PC-9 (cell line): ENCODE measurements around the gene PTPRT. TPM values are rescaled to one million over a fixed set of nuclear protein-coding genes. Genes with fewer than 3 reads are reported as not detected.

Source experiments
- BruUV-seq: library from RNA; stranded (reverse); fragments of 400-500 nt; replicated peaks from 2 replicates; lab custom pipeline; 2021; lab: Mats Ljungman, UMichigan
- CTCF ChIA-PET: fragments of 300-600 bp; sonication (Branson Sonifier 250); formaldehyde crosslinking; loops from one replicate; lab custom pipeline; 2022; ENCODE audit warnings: antibody characterized with exemption; lab: Charles Lee
- POLR2A ChIA-PET: fragments of 300-600 bp; sonication (Branson Sonifier 250); formaldehyde crosslinking; loops from one replicate; lab custom pipeline; 2022; ENCODE audit warnings: antibody characterized with exemption; ENCODE audit not compliant: unreplicated experiment; lab: Charles Lee
- DNase-seq, 2 experiments: peaks; one replicate each; pipeline versions ENCODE4 v3.0.0 to v3.0.0-alpha.2; 2015 to 2022; ENCODE audit warnings: mixed read lengths in 1 of 2
- H2AFZ ChIP-seq: fragments of 200-600 bp; sonication (generic); 2 replicates; pipeline ENCODE4 v1.8.1; 2017; ENCODE audit warnings: antibody characterized with exemption
- H3F3A ChIP-seq: fragments of 200-600 bp; sonication (generic); 2 replicates; pipeline ENCODE4 v1.8.1; 2017; ENCODE audit warnings: antibody characterized with exemption, mild to moderate bottlenecking, low read depth; ENCODE audit not compliant: insufficient read depth
- H3K27ac ChIP-seq: fragments of 200-600 bp; sonication (generic); 2 replicates; pipeline ENCODE4 v1.6.1; 2016; ENCODE audit warnings: mixed run types
- H3K27me3 ChIP-seq: fragments of 200-600 bp; sonication (generic); 2 replicates; pipeline ENCODE4 v1.6.1; 2016; ENCODE audit warnings: low read depth, mixed run types; ENCODE audit not compliant: insufficient read depth
- H3K36me3 ChIP-seq: fragments of 200-600 bp; sonication (generic); 2 replicates; pipeline ENCODE4 v1.6.1; 2016; ENCODE audit warnings: low read depth, mixed run types
- H3K4me1 ChIP-seq: fragments of 200-600 bp; sonication (generic); replicated peaks from 2 replicates; pipeline ENCODE4 v1.6.1; 2016; ENCODE audit warnings: mixed run types; ENCODE audit not compliant: insufficient read depth
- H3K4me2 ChIP-seq: fragments of 200-600 bp; sonication (generic); 2 replicates; pipeline ENCODE4 v1.6.1; 2017; ENCODE audit warnings: mixed run types
- H3K4me3 ChIP-seq: fragments of 200-600 bp; sonication (generic); 2 replicates; pipeline ENCODE4 v1.6.1; 2016; ENCODE audit warnings: mixed run types
- H3K79me2 ChIP-seq: fragments of 200-600 bp; sonication (generic); 2 replicates; pipeline ENCODE4 v1.6.1; 2017; ENCODE audit warnings: low read depth, mixed run types
- H3K9me2 ChIP-seq: fragments of 200-600 bp; sonication (generic); 2 replicates; pipeline ENCODE4 v1.8.1; 2017; ENCODE audit warnings: mild to moderate bottlenecking; ENCODE audit not compliant: insufficient read depth
- H3K9me3 ChIP-seq: fragments of 200-600 bp; sonication (generic); 2 replicates; pipeline ENCODE4 v1.8.1; 2016; ENCODE audit warnings: low read depth; ENCODE audit not compliant: insufficient read depth
- H4K20me1 ChIP-seq: fragments of 200-600 bp; sonication (generic); 2 replicates; pipeline ENCODE4 v1.8.1; 2017; ENCODE audit not compliant: insufficient read depth
- EZH2 ChIP-seq: fragments of 200-600 bp; sonication (generic); IDR thresholded peaks from 2 replicates; pipeline ENCODE4 v1.8.0; 2017; ENCODE audit warnings: antibody characterized with exemption, low read depth
- intact Hi-C: fragments of 100-400 bp; cut with micrococcal nuclease; formaldehyde crosslinking; loops from one replicate; pipeline ENCODE4 v1.10.0; 2022; ENCODE audit not compliant: unreplicated experiment
- total RNA-seq: library from RNA; stranded (reverse); gene quantifications from 2 replicates; pipeline ENCODE4 v1.2.3, GENCODE V29; 2021
- TF ChIP-seq, protein P1 (sequence below): fragments of 200-600 bp; sonication (generic); conservative IDR thresholded peaks from 2 replicates; pipeline ENCODE4 v1.6.1; 2017; ENCODE audit warnings: mixed run types, antibody characterized with exemption, mild to moderate bottlenecking, moderate library complexity

Gene PTPRT
- total RNA-seq, 1 experiment from 2014 or later, result not detected

DNA sequence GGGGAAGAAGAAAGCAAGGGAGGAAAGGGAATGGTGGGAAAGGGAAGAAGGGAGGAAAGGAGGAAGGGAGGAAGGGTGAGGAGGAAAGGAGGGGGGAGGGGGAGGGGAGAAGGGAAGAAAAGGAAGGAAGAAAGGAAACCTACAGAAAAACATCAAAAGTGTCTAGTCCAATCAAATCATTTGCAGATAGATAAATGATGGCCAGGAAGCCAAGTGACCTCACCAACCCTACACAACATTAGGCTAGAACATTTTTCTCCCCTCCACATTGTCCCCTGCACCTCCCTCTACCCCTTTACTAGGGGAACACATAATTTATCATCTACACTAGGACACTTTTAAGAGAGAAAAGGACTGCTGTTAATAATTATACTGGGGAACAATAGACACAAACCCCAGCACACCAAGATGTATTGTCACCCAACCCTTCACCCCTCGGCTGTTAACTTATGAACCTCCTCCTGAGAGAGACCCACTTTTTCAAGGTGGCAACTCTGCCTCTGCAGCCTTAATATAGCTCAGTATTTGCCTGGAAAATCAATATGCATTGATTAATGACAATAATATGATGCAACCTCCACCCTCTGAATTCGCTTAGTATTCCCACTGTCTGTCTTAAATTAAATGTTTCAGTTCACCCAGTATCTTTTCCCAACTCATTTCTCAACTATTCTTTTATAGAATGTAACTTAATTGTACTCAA lies 231.2 kb downstream of the PTPRT start:
- Histone ChIP-seq H3K27me3 (peaks cover 21% of the 10 kb centered on the region; the same call in 1 of the 2 replicates), H2AFZ (no peak overlapping the region), H3K27ac (no peak overlapping the region), H3K36me3 (no peaks in the 10 kb centered on the region), H3K4me3 (no peak overlapping the region), H3K4me1 (no peaks in the 10 kb centered on the region), H3K9me3 (no peaks in the 10 kb centered on the region), H3K9me2 (no peaks in the 10 kb centered on the region), H4K20me1 (no peaks in the 10 kb centered on the region), H3K4me2 (no peak overlapping the region), H3F3A (no peaks in the 10 kb centered on the region), H3K79me2 (no peaks in the 10 kb centered on the region)
- POLR2A ChIA-PET, result no interaction called here
- intact Hi-C loops, result no loop called here
- TF ChIP-seq, protein P1, sequence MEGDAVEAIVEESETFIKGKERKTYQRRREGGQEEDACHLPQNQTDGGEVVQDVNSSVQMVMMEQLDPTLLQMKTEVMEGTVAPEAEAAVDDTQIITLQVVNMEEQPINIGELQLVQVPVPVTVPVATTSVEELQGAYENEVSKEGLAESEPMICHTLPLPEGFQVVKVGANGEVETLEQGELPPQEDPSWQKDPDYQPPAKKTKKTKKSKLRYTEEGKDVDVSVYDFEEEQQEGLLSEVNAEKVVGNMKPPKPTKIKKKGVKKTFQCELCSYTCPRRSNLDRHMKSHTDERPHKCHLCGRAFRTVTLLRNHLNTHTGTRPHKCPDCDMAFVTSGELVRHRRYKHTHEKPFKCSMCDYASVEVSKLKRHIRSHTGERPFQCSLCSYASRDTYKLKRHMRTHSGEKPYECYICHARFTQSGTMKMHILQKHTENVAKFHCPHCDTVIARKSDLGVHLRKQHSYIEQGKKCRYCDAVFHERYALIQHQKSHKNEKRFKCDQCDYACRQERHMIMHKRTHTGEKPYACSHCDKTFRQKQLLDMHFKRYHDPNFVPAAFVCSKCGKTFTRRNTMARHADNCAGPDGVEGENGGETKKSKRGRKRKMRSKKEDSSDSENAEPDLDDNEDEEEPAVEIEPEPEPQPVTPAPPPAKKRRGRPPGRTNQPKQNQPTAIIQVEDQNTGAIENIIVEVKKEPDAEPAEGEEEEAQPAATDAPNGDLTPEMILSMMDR, result no peak
- CTCF ChIA-PET, result no interaction called here
- no peak for DNase-seq
- no TSS peak for BruUV-seq

DNA sequence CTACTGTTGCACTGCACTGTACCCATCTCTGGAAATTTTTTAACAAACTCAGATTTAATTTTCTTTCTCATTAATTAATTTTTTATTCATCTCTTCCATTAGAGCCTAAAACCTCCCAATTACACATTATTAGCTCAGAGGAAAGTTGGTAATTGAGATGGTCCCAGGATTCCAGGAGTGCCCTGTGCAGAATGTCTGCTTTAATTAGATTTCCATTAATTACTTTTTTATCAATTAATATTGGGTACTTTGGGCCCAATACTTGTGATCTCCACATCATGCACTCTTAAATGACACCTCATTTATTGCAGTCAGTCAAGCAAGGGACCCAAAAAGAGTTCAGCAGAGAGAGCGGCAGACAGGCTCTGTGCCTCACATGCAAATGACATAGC lies 232.0 kb downstream of the PTPRT start:
- Histone ChIP-seq H4K20me1 (no peaks in the 10 kb centered on the region), H3K79me2 (no peaks in the 10 kb centered on the region), H3F3A (no peaks in the 10 kb centered on the region), H3K4me2 (no peak overlapping the region), H3K27me3 (peaks cover 21% of the 10 kb centered on the region; the same call in 1 of the 2 replicates), H3K9me2 (no peaks in the 10 kb centered on the region), H3K4me1 (no peaks in the 10 kb centered on the region), H3K36me3 (no peaks in the 10 kb centered on the region), H2AFZ (no peak overlapping the region), H3K9me3 (no peaks in the 10 kb centered on the region), H3K27ac (no peak overlapping the region), H3K4me3 (no peak overlapping the region)
- intact Hi-C loops, result no loop called here
- no peak for TF ChIP-seq EZH2
- TF ChIP-seq, protein P1, result no peak
- POLR2A ChIA-PET, result no interaction called here
- no TSS peak for BruUV-seq
- CTCF ChIA-PET, result no interaction called here
- DNase-seq, result no peak

DNA sequence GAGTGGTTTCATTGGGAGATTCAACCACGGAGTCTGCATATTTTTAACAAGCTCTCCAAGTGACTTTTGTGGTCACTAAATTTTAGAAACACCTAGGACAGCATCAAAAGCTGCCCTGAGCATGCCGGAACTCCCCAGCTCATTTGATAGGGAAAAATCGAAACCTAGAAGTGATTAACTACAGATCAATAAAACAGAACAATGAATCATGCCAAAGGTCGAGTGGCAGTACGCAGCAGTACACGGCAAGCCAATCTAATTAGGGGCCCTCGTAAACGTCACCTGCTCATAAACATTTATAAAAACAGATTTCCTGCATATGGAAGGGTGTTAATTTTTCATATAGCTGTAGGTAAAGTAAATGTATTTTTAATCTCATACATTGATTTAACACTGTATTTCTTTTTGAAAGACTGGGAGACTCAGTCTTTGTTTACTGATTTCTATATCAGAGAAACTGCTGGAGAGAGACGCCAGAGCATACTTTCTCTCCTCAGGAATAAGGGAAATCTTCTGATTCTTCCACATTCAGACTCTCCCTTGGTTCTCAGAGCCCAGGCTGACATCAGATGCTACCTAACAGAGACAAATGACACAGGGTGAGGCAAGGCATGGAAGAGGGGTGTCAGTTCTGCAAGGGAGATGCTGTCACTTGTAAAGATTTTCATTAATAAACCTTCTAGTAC lies 232.5 kb downstream of the PTPRT start:
- intact Hi-C loops, result no loop called here
- Histone ChIP-seq H3K4me1 (no peaks in the 10 kb centered on the region), H2AFZ (no peak overlapping the region), H3K36me3 (no peaks in the 10 kb centered on the region), H3K9me2 (no peaks in the 10 kb centered on the region), H4K20me1 (no peaks in the 10 kb centered on the region), H3K4me3 (no peak overlapping the region), H3F3A (no peaks in the 10 kb centered on the region), H3K79me2 (no peaks in the 10 kb centered on the region), H3K4me2 (no peak overlapping the region), H3K27me3 (peaks cover 21% of the 10 kb centered on the region; the same call in 1 of the 2 replicates), H3K9me3 (no peaks in the 10 kb centered on the region), H3K27ac (no peak overlapping the region)
- CTCF ChIA-PET, result no interaction called here
- BruUV-seq, result no TSS peak
- POLR2A ChIA-PET, result no interaction called here
- TF ChIP-seq, protein P1, result no peak
- no peak for TF ChIP-seq EZH2
- DNase-seq, result no peak
